ENCODE measurements around the gene RALGAPA1. TPM values are rescaled to one million over a fixed set of nuclear protein-coding genes. Genes with fewer than 3 reads are reported as not detected.

Gene RALGAPA1
- total RNA-seq, 1 donor from 2014 or later = 40.3 TPM

- intact Hi-C loops (cut with micrococcal nuclease) = no loop called here
- H3K27me3 Mint-ChIP-seq (ENCODE audit: insufficient read depth) = no peaks in the 10 kb centered on the region
- H3K4me1 Mint-ChIP-seq (ENCODE audit: low read depth) = no peaks in the 10 kb centered on the region
- DNase-seq (ENCODE audit: low spot score) = no peak
- H3K9me3 Mint-ChIP-seq = no peaks in the 10 kb centered on the region
- H3K27ac Mint-ChIP-seq = no peak overlapping the region
- H3K36me3 Mint-ChIP-seq (ENCODE audit: low read depth) = no peaks in the 10 kb centered on the region
- no peak overlapping the region for H3K4me3 Mint-ChIP-seq
Observed at GRCh38 chr14:35557221-35557747, 251.8 kb downstream of the RALGAPA1 start.

DNA sequence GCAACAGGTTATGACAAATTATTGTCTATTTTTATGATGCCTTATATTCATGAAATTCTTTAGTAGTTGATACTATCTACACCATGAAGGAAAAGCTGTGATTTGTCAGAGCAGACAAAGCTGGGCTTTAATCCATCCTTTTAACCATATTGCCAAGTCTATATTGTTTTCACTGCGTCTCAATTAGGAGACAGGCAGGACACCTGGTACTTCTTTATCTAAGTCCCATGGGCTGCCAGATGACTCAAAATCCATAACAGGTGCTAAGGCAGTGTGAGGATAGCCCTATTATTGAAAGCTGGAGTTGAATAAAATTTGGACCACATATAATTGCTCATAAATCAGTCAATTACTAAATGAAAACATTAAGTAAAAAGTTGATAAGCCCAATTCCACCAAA lies 252.5 kb downstream of the RALGAPA1 start:
- intact Hi-C loops (cut with micrococcal nuclease) = no loop called here
- Mint-ChIP-seq H3K4me1 (ENCODE audit: low read depth) (no peaks in the 10 kb centered on the region), H3K4me3 (no peak overlapping the region), H3K36me3 (ENCODE audit: low read depth) (no peaks in the 10 kb centered on the region), H3K27me3 (ENCODE audit: insufficient read depth) (no peaks in the 10 kb centered on the region), H3K9me3 (no peaks in the 10 kb centered on the region), H3K27ac (no peak overlapping the region)
- no peak for DNase-seq (ENCODE audit: low spot score)

GRCh38 chr14:35553808-35554207 lies 255.3 kb downstream of the RALGAPA1 start:
- no peak overlapping the region for H3K4me3 Mint-ChIP-seq
- intact Hi-C loops (cut with micrococcal nuclease) = no loop called here
- H3K9me3 Mint-ChIP-seq = no peaks in the 10 kb centered on the region
- H3K4me1 Mint-ChIP-seq (ENCODE audit: low read depth) = no peaks in the 10 kb centered on the region
- H3K27ac Mint-ChIP-seq = no peak overlapping the region
- DNase-seq (ENCODE audit: low spot score) = no peak
- no peaks in the 10 kb centered on the region for H3K36me3 Mint-ChIP-seq (ENCODE audit: low read depth)
- no peaks in the 10 kb centered on the region for H3K27me3 Mint-ChIP-seq (ENCODE audit: insufficient read depth)

DNA sequence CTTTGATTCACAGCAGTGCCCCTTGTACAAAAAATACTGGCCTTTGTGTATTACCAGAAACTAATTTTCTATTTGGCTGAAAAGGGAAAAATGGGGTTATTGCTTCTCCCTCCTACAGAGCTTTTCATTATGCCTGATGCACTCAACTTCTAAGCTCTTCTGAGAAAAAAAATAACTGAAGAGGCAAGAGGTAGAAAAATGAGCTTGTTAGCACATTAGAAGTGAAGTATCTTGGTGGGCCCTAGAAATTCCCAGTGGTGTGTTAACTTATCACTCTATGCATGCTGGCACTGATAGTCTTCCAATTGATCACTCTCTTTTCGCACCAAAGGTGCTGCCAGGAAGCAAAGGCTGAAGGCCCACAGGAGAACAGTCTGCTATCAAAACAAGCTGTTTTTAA lies 258.0 kb downstream of the RALGAPA1 start:
- Mint-ChIP-seq H3K4me3 (no peak overlapping the region), H3K9me3 (no peaks in the 10 kb centered on the region), H3K27ac (no peak overlapping the region), H3K27me3 (ENCODE audit: insufficient read depth) (no peaks in the 10 kb centered on the region), H3K36me3 (ENCODE audit: low read depth) (no peaks in the 10 kb centered on the region), H3K4me1 (ENCODE audit: low read depth) (no peaks in the 10 kb centered on the region)
- no peak for DNase-seq (ENCODE audit: low spot score)
- intact Hi-C loops (cut with micrococcal nuclease) = no loop called here

GRCh38 chr14:35549551-35549950 lies 259.5 kb downstream of the RALGAPA1 start:
- Mint-ChIP-seq H3K4me1 (ENCODE audit: low read depth) (no peaks in the 10 kb centered on the region), H3K4me3 (no peak overlapping the region), H3K9me3 (no peaks in the 10 kb centered on the region), H3K27me3 (ENCODE audit: insufficient read depth) (no peaks in the 10 kb centered on the region), H3K27ac (no peak overlapping the region), H3K36me3 (ENCODE audit: low read depth) (no peaks in the 10 kb centered on the region)
- DNase-seq (ENCODE audit: low spot score) = no peak
- intact Hi-C loops (cut with micrococcal nuclease) = no loop called here

- intact Hi-C loops (cut with micrococcal nuclease) = no loop called here
- H3K4me3 Mint-ChIP-seq = no peak overlapping the region
- no peak overlapping the region for H3K27ac Mint-ChIP-seq
- no peaks in the 10 kb centered on the region for H3K9me3 Mint-ChIP-seq
- H3K4me1 Mint-ChIP-seq (ENCODE audit: low read depth) = peaks cover 8% of the 10 kb centered on the region
- H3K36me3 Mint-ChIP-seq (ENCODE audit: low read depth) = peaks cover 3% of the 10 kb centered on the region
- H3K27me3 Mint-ChIP-seq (ENCODE audit: insufficient read depth) = no peaks in the 10 kb centered on the region
- no peak for DNase-seq (ENCODE audit: low spot score)
Observed at GRCh38 chr14:35543006-35543405, 266.1 kb downstream of the RALGAPA1 start.

DNA sequence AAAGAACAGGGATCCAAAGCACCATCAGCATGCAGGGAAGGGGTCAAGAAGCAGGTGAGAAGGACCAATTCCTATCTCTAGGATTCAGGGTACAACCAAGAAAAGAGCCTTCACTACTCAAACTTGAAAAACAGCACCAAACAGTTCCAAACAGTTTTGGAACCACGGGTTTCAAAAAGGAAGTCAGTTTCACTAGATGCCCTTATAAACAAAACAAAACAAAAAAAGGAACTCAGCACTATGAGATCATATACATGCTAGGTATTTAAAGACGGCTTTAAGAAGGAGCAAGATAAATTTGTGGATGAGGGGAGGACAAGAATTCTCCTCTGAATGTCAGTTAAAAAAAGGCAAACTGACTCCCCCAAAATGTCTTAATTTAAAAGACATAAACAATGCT lies 269.1 kb downstream of the RALGAPA1 start:
- Mint-ChIP-seq H3K27me3 (ENCODE audit: insufficient read depth) (peaks cover 16% of the 10 kb centered on the region), H3K27ac (no peak overlapping the region), H3K4me3 (no peak overlapping the region), H3K4me1 (ENCODE audit: low read depth) (peaks cover 8% of the 10 kb centered on the region), H3K9me3 (no peaks in the 10 kb centered on the region), H3K36me3 (ENCODE audit: low read depth) (peaks cover 7% of the 10 kb centered on the region)
- DNase-seq (ENCODE audit: low spot score) = no peak
- intact Hi-C loops (cut with micrococcal nuclease) = loop anchor here (10.0 kb wide), 1 partner anchor 205 kb away; no protein-coding TSS in a partner anchor

- Mint-ChIP-seq H3K27me3 (ENCODE audit: insufficient read depth) (peaks cover 42% of the 10 kb centered on the region), H3K27ac (no peak overlapping the region), H3K9me3 (no peaks in the 10 kb centered on the region), H3K4me3 (peak overlapping the region; percentile 73), H3K4me1 (ENCODE audit: low read depth) (peaks cover 13% of the 10 kb centered on the region), H3K36me3 (ENCODE audit: low read depth) (peaks cover 7% of the 10 kb centered on the region)
- intact Hi-C loops (cut with micrococcal nuclease) = loop anchor here (1.0 to 10.0 kb wide), 4 partner anchors 151 to 489 kb away; partner anchors contain the start of genes FAM177A1 and RALGAPA1
- DNase-seq (ENCODE audit: low spot score) = no peak
Observed at GRCh38 chr14:35535483-35536112, 273.5 kb downstream of the RALGAPA1 start.

DNA sequence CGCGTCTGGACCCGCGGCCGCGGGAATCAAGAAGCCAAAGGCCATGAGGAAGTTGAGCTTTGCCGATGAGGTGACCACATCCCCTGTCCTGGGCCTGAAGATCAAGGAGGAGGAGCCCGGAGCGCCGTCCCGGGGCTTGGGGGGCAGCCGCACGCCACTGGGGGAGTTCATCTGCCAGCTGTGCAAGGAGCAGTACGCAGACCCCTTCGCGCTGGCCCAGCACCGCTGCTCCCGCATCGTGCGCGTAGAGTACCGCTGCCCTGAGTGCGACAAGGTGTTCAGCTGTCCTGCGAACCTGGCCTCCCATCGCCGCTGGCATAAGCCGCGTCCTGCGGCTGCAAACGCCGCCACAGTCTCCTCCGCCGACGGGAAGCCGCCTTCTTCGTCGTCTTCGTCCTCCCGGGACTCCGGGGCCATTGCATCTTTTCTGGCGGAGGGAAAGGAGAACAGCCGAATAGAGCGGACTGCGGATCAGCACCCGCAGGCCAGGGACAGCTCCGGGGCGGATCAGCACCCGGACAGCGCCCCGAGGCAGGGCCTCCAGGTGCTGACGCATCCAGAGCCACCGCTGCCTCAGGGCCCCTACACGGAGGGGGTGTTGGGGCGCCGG lies 274.1 kb downstream of the RALGAPA1 start:
- Mint-ChIP-seq H3K36me3 (ENCODE audit: low read depth) (peaks cover 7% of the 10 kb centered on the region), H3K27ac (no peak overlapping the region), H3K27me3 (ENCODE audit: insufficient read depth) (peaks cover 48% of the 10 kb centered on the region), H3K4me1 (ENCODE audit: low read depth) (peaks cover 9% of the 10 kb centered on the region), H3K9me3 (no peaks in the 10 kb centered on the region), H3K4me3 (peak overlapping the region; percentile 73)
- intact Hi-C loops (cut with micrococcal nuclease) = loop anchor here (1.0 to 10.0 kb wide), 10 partner anchors 98 to 782 kb away; partner anchors contain the start of genes BRMS1L, FAM177A1, PPP2R3C and PRORP
- peak; percentile 61 for DNase-seq (ENCODE audit: low spot score)

DNA sequence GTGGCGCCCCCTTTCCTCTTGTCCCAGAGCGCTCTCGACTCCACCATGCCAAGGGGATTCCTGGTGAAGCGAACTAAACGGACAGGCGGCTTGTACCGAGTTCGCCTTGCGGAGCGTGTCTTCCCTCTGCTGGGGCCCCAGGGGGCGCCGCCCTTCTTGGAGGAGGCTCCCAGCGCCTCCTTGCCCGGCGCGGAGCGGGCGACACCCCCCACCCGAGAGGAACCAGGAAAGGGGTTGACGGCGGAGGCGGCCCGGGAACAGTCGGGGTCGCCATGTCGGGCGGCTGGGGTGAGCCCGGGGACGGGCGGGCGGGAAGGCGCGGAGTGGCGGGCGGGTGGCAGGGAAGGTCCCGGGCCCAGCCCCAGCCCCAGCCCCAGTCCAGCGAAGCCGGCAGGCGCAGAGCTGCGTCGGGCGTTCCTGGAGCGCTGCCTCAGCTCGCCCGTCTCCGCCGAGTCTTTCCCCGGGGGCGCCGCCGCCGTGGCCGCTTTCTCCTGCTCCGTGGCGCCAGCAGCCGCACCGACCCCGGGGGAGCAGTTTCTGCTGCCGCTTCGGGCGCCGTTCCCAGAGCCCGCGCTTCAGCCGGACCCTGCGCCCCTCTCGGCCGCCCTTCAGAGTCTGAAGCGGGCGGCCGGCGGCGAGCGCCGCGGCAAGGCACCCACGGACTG lies 274.8 kb downstream of the RALGAPA1 start:
- no peaks in the 10 kb centered on the region for H3K9me3 Mint-ChIP-seq
- intact Hi-C loops (cut with micrococcal nuclease) = loop anchor here (1.0 to 10.0 kb wide), 8 partner anchors 97 to 783 kb away; partner anchors contain the start of genes BRMS1L, PPP2R3C and PRORP
- peak overlapping the region; percentile 73 for H3K4me3 Mint-ChIP-seq
- H3K27ac Mint-ChIP-seq = no peak overlapping the region
- H3K27me3 Mint-ChIP-seq (ENCODE audit: insufficient read depth) = peaks cover 51% of the 10 kb centered on the region
- DNase-seq (ENCODE audit: low spot score) = no peak
- H3K36me3 Mint-ChIP-seq (ENCODE audit: low read depth) = peaks cover 7% of the 10 kb centered on the region
- peaks cover 5% of the 10 kb centered on the region for H3K4me1 Mint-ChIP-seq (ENCODE audit: low read depth)

DNA sequence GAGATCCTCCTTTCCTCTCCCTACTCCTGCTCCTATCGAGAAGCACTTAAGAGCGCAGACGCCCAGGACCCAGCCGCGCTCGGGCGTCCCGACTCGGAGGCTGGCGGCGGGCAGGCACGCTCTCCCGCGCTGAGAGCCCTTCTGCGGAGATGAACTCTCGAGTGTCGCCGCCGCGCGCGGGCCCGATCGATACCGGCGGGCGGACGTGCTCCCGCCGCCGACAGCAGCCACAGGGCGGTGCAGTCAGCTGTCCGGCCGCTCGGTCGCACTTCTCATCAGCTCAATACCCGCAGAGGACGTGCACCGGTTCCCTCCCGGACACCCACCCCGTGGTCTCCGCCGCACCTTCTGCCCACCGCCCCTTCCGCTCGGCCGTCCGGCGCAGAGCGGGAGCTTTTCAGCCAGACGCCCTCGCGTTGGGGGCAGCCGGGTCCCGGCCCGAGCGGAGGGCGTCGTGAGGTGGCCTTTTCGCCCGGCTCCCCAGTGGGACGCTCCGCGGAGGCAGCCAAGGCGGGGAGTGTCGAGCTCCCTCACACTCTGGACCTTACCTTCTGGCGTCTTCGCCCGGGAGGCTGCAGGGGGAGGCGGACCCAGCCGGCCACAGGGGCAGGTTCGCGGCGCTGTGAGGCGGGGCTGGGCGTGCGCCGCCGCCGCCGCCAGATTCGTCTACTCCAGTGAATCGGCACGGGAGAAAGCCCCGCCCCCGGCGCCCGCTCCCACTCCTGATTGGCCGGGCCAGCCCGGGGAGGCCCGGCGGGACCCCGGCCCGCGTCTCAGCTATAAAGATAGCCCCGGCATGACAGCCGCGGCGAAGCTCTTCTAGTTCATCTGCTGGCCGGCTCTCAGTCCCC lies 275.5 kb downstream of the RALGAPA1 start, which contains the start of gene INSM2:
INSM2 (plus strand) TSS at position 808 of the 851 bp plus-strand sequence. CDS start 89 bp downstream, outside the sequence.
- H3K36me3 Mint-ChIP-seq (ENCODE audit: low read depth) = peaks cover 7% of the 10 kb centered on the region
- peaks cover 5% of the 10 kb centered on the region for H3K4me1 Mint-ChIP-seq (ENCODE audit: low read depth)
- peak within 1 kb of the TSS; percentile 73 for H3K4me3 Mint-ChIP-seq
- peaks cover 55% of the 10 kb centered on the region for H3K27me3 Mint-ChIP-seq (ENCODE audit: insufficient read depth)
- H3K9me3 Mint-ChIP-seq = no peaks in the 10 kb centered on the region
- H3K27ac Mint-ChIP-seq = no peak within 1 kb of the TSS
- intact Hi-C loops (cut with micrococcal nuclease) = loop anchor here (1.0 to 10.0 kb wide), 9 partner anchors 96 to 784 kb away; partner anchors contain the start of genes BRMS1L, PPP2R3C and PRORP
- DNase-seq (ENCODE audit: low spot score) = peak; percentile 55

GRCh38 chr14:35532783-35533356 lies 276.2 kb downstream of the RALGAPA1 start:
- Mint-ChIP-seq H3K4me1 (ENCODE audit: low read depth) (peaks cover 5% of the 10 kb centered on the region), H3K4me3 (peak overlapping the region; percentile 62), H3K27ac (no peak overlapping the region), H3K9me3 (no peaks in the 10 kb centered on the region), H3K36me3 (ENCODE audit: low read depth) (peaks cover 3% of the 10 kb centered on the region), H3K27me3 (ENCODE audit: insufficient read depth) (peaks cover 59% of the 10 kb centered on the region)
- intact Hi-C loops (cut with micrococcal nuclease) = loop anchor here (2.0 to 10.0 kb wide), 7 partner anchors 96 to 784 kb away; partner anchors contain the start of genes PPP2R3C and PRORP
- no peak for DNase-seq (ENCODE audit: low spot score)
